SK-N-SH (cell line): ENCODE results near the gene C11orf71. TPM values are rescaled to one million over a fixed set of nuclear protein-coding genes. Genes with fewer than 3 reads are reported as not detected.

ENCODE experiments used
- CTCF ChIA-PET: fragments of 300-600, 350-600 bp; formaldehyde crosslinking; extraction: SDS; loops from one replicate; lab custom pipeline; 2021; lab: Yijun Ruan, JAX
- POLR2A ChIA-PET: fragments of 350-600 bp; sonication (Branson Sonifier 250); formaldehyde crosslinking; extraction: SDS; loops from one replicate; lab custom pipeline; 2020; ENCODE audit warnings: antibody characterized with exemption, inconsistent platforms; lab: Yijun Ruan, JAX
- DNase-seq: peaks from one replicate; pipeline ENCODE4 v3.0.0; 2012
- H2AFZ ChIP-seq: fragments of 200-600 bp; sonication (generic); 2 replicates; pipeline ENCODE4 v1.8.1; 2016; ENCODE audit warnings: antibody characterized with exemption, mild to moderate bottlenecking, low read depth
- H3F3A ChIP-seq: fragments of 200-600 bp; sonication (generic); replicated peaks from 2 replicates; pipeline ENCODE3; 2016; ENCODE audit warnings: antibody characterized with exemption, mild to moderate bottlenecking; ENCODE audit not compliant: insufficient read depth
- H3K27ac ChIP-seq, 2 experiments: fragments of 200-500 bp in 1 of 2; fragments of 200-600 bp in 1 of 2; sonication (Bioruptor generic) in 1 of 2; sonication (generic), shearing (Covaris generic) in 1 of 2; 2 replicates each; pipeline versions ENCODE4 v1.5.1 to v1.6.1; 2014 to 2016; ENCODE audit warnings: low read depth in 2 of 2, inconsistent platforms in 1 of 2, low read length in 1 of 2, mild to moderate bottlenecking in 1 of 2, mixed read lengths in 1 of 2
- H3K27me3 ChIP-seq: fragments of 200-600 bp; sonication (generic), shearing (Covaris generic); 2 replicates; pipeline ENCODE4 v1.6.1; 2016; ENCODE audit warnings: mixed run types; ENCODE audit not compliant: insufficient read depth
- H3K36me3 ChIP-seq, 2 experiments: fragments of 200-500 bp in 1 of 2; fragments of 200-600 bp in 1 of 2; sonication (Bioruptor generic) in 1 of 2; sonication (generic) in 1 of 2; replicated peaks in 1 of 2; 2 replicates each; pipeline versions ENCODE3 to v1.5.1; 2014 to 2016; ENCODE audit warnings: low read length in 1 of 2, mild to moderate bottlenecking in 1 of 2; ENCODE audit not compliant: insufficient read depth in 2 of 2, control insufficient read depth in 1 of 2
- H3K4me1 ChIP-seq, 2 experiments: fragments of 200-500 bp in 1 of 2; fragments of 200-600 bp in 1 of 2; sonication (Bioruptor generic) in 1 of 2; sonication (generic), shearing (Covaris generic) in 1 of 2; 2 replicates each; pipeline versions ENCODE4 v1.5.1 to v1.6.1; 2014 to 2016; ENCODE audit warnings: low read depth in 1 of 2, low read length in 1 of 2, mixed run types in 1 of 2; ENCODE audit not compliant: insufficient read depth in 2 of 2, control insufficient read depth in 1 of 2
- H3K4me2 ChIP-seq: fragments of 200-600 bp; sonication (generic), shearing (Covaris generic); 2 replicates; pipeline ENCODE4 v1.6.1; 2017; ENCODE audit warnings: mixed run types
- H3K4me3 ChIP-seq, 2 experiments: fragments of 200-500 bp in 1 of 2; fragments of 200-600 bp in 1 of 2; sonication (Bioruptor generic) in 1 of 2; sonication (generic), shearing (Covaris generic) in 1 of 2; 2 replicates each; pipeline versions ENCODE4 v1.5.1 to v1.8.1; 2014 to 2016; ENCODE audit warnings: low read depth in 2 of 2, inconsistent platforms in 1 of 2, low read length in 1 of 2, mild to moderate bottlenecking in 1 of 2, mixed read lengths in 1 of 2, moderate library complexity in 1 of 2
- H3K79me2 ChIP-seq: fragments of 200-600 bp; sonication (generic); 2 replicates; pipeline ENCODE4 v1.8.1; 2017; ENCODE audit warnings: mild to moderate bottlenecking; ENCODE audit not compliant: insufficient read depth
- H3K9ac ChIP-seq: fragments of 200-600 bp; sonication (generic); 2 replicates; pipeline ENCODE4 v1.6.1; 2017; ENCODE audit warnings: mixed run types
- H3K9me2 ChIP-seq: fragments of 200-600 bp; sonication (generic); 2 replicates; pipeline ENCODE4 v1.6.1; 2017; ENCODE audit warnings: mixed run types
- H3K9me3 ChIP-seq: fragments of 200-600 bp; sonication (generic); 2 replicates; pipeline ENCODE4 v1.6.1; 2017; ENCODE audit warnings: mixed run types, mild to moderate bottlenecking, moderate library complexity
- H4K20me1 ChIP-seq: fragments of 200-600 bp; sonication (generic); 2 replicates; pipeline ENCODE4 v1.6.1; 2017; ENCODE audit warnings: mild to moderate bottlenecking, mixed run types; ENCODE audit not compliant: insufficient read depth
- CTCF ChIP-seq: fragments of 200-600 bp; sonication (generic); IDR thresholded peaks from 2 replicates; pipeline ENCODE4 v1.6.1; 2017; ENCODE audit warnings: antibody characterized with exemption, mild to moderate bottlenecking, moderate library complexity
- FOXJ3 ChIP-seq: sonication (generic); formaldehyde crosslinking; IDR thresholded peaks from 2 replicates; pipeline ENCODE4 v1.5.1; 2020; ENCODE audit warnings: mild to moderate bottlenecking, missing genetic modification reagents
- FOXM1 ChIP-seq: IDR thresholded peaks from 2 replicates; pipeline ENCODE4 v1.4.0; 2012; ENCODE audit warnings: low read depth, mild to moderate bottlenecking
- GATA2 ChIP-seq: sonication (generic); formaldehyde crosslinking; IDR thresholded peaks from 2 replicates; pipeline ENCODE4 v1.5.0; 2020; ENCODE audit warnings: mild to moderate bottlenecking, missing genetic modification reagents
- IRF3 ChIP-seq: fragments of 150-350 bp; IDR thresholded peaks from 2 replicates; pipeline ENCODE4 v1.6.1; 2016; ENCODE audit warnings: mild to moderate bottlenecking, low read depth, low read length
- JUND ChIP-seq: IDR thresholded peaks from 2 replicates; pipeline ENCODE4 v1.4.0; 2012
- MXI1 ChIP-seq: IDR thresholded peaks from 2 replicates; pipeline ENCODE4 v1.6.1; 2012; ENCODE audit warnings: mild to moderate bottlenecking, low read depth, low read length, improper control_type of control experiment
- NFIC ChIP-seq: IDR thresholded peaks from 2 replicates; pipeline ENCODE4 v1.4.0; 2012; ENCODE audit warnings: borderline replicate concordance
- POLR2AphosphoS5 ChIP-seq: IDR thresholded peaks from 2 replicates; pipeline ENCODE4 v1.6.1; 2012; ENCODE audit warnings: low read depth, low read length
- RAD21 ChIP-seq: IDR thresholded peaks from 2 replicates; pipeline ENCODE4 v1.6.1; 2012; ENCODE audit warnings: mild to moderate bottlenecking, low read length
- RCOR1 ChIP-seq: fragments of 150-350 bp; IDR thresholded peaks from 2 replicates; pipeline ENCODE4 v1.6.1; 2017; ENCODE audit warnings: antibody characterized with exemption, low read length
- RFX5 ChIP-seq: IDR thresholded peaks from 2 replicates; pipeline ENCODE4 v1.6.1; 2012; ENCODE audit warnings: mild to moderate bottlenecking, improper control_type of control experiment, low read length
- RXRA ChIP-seq: IDR thresholded peaks from 2 replicates; pipeline ENCODE4 v1.4.0; 2012; ENCODE audit warnings: low read depth, mild to moderate bottlenecking, borderline replicate concordance
- SMC3 ChIP-seq: IDR thresholded peaks from 2 replicates; pipeline ENCODE4 v1.6.1; 2012; ENCODE audit warnings: low read depth, low read length, improper control_type of control experiment
- USF1 ChIP-seq: IDR thresholded peaks from 2 replicates; pipeline ENCODE4 v1.4.0; 2012; ENCODE audit warnings: low read depth, borderline replicate concordance
- USF2 ChIP-seq: fragments of 150-350 bp; IDR thresholded peaks from 2 replicates; pipeline ENCODE4 v1.6.1; 2017; ENCODE audit warnings: antibody characterized with exemption, low read length, low read depth, borderline replicate concordance
- YY1 ChIP-seq: IDR thresholded peaks from 2 replicates; pipeline ENCODE4 v1.4.0; 2012; ENCODE audit warnings: low read depth, mild to moderate bottlenecking
- WGBS: methylation state at CpG from one replicate; pipeline ENCODE4 v1.1.6; 2017; ENCODE audit warnings: low lambda C conversion rate; 5-methylcytosine and 5-hydroxymethylcytosine counted together
- polyA plus RNA-seq, 3 experiments: library from polyadenylated mRNA; depleted of rRNA; stranded (reverse); fragments of >200 nt; gene quantifications; 2 replicates each; pipeline ENCODE4 v1.2.3, GENCODE V29; 2012

Gene C11orf71
- polyA plus RNA-seq, 1 of the 3 experiments (the other 2 are of a cell fraction): 7.8 TPM

GRCh38 chr11:114400915-114401223 is 558 bp upstream of the C11orf71 start:
- H3K9ac ChIP-seq: peak overlapping the region; percentile 98
- peaks cover 78% of the 10 kb centered on the region for H3K79me2 ChIP-seq
- no peaks in the 10 kb centered on the region for H3K9me2 ChIP-seq
- H3K27ac ChIP-seq: peak overlapping the region; percentile 97 to 98
- H3K9me3 ChIP-seq: no peaks in the 10 kb centered on the region
- H3K36me3 ChIP-seq: peaks cover 29 to 33% of the 10 kb centered on the region in 2 experiments
- H3K27me3 ChIP-seq: no peaks in the 10 kb centered on the region
- 2% methylated on average over 8 of the region's 8 CpGs for WGBS
- ChIA-PET CTCF (no interaction called here), POLR2A (no interaction called here)
- peak overlapping the region; percentile 93 to 95 for H3K4me3 ChIP-seq
- H3K4me1 ChIP-seq: peaks cover 7 to 30% of the 10 kb centered on the region in 2 experiments; a peak in 3 of 4 replicates
- no peak for DNase-seq
- peak overlapping the region; percentile 74 for H3K4me2 ChIP-seq
- H2AFZ ChIP-seq: peak overlapping the region; percentile 53
- H3F3A ChIP-seq: peaks cover 9% of the 10 kb centered on the region
- TF ChIP-seq CTCF: 0 out of 2 replicates have a peak, but pooled peaks have one; percentile 1
- no peak for TF ChIP-seq USF2
- TF ChIP-seq FOXM1: no peak
- peaks cover 4% of the 10 kb centered on the region; the same call in 1 of the 2 replicates for H4K20me1 ChIP-seq

- Histone ChIP-seq H2AFZ (no peak overlapping the region; the same call in 1 of the 2 replicates), H3K9me2 (no peaks in the 10 kb centered on the region), H3K27me3 (no peaks in the 10 kb centered on the region), H3K79me2 (peaks cover 66% of the 10 kb centered on the region), H3K4me2 (peak overlapping the region; percentile 79), H3F3A (peaks cover 9% of the 10 kb centered on the region), H3K27ac (peak overlapping the region; percentile 97 to 98), H3K9ac (peak overlapping the region; percentile 98), H3K4me3 (peak overlapping the region; percentile 93 to 95), H3K4me1 (peaks cover 7 to 30% of the 10 kb centered on the region in 2 experiments; a peak in 3 of 4 replicates), H3K9me3 (no peaks in the 10 kb centered on the region), H4K20me1 (peaks cover 4% of the 10 kb centered on the region; the same call in 1 of the 2 replicates), H3K36me3 (peaks cover 17 to 21% of the 10 kb centered on the region in 2 experiments)
- DNase-seq: peak; percentile 12
- ChIA-PET CTCF (no interaction called here), POLR2A (no interaction called here)
- WGBS: 8% methylated on average over 13 of the region's 29 CpGs
- TF ChIP-seq USF2 (no peak), FOXJ3 (CRISPR knock-in tag) (no peak), USF1 (no peak), YY1 (no peak), IRF3 (no peak), RCOR1 (no peak), GATA2 (no peak), SMC3 (no peak), CTCF (no peak), NFIC (no peak), MXI1 (no peak), RAD21 (no peak), POLR2AphosphoS5 (no peak), FOXM1 (no peak), JUND (no peak), RFX5 (no peak), RXRA (no peak)
Measured at GRCh38 chr11:114399490-114400215, 658 bp downstream of the C11orf71 start.
